Lower lobe of right lung (tissue), 2 donors: ENCODE results near the gene RFESD. TPM values are rescaled to one million over a fixed set of nuclear protein-coding genes. Genes with fewer than 3 reads are reported as not detected.
A peak's percentile ranks its signal among the peaks of the same experiment; 100 is the strongest.

Experiments used
- ATAC-seq, 2 donors: fragments of 200-7000 bp; cut with Tn5 transposase; one replicate each; pipeline ENCODE4 v1.9.1; 2020 to 2022; ENCODE audit warnings: mild to moderate bottlenecking in 2 of 2, moderate library complexity in 2 of 2
- DNase-seq: peaks from one replicate; pipeline ENCODE4 v3.0.0-alpha.2; 2020
- H3K27ac ChIP-seq: fragments of 200-600 bp; one replicate; pipeline ENCODE4 v1.8.0; 2022
- H3K27me3 ChIP-seq: fragments of 200-600 bp; one replicate; pipeline ENCODE4 v1.8.0; 2022; ENCODE audit warnings: low read depth
- H3K36me3 ChIP-seq: fragments of 200-600 bp; one replicate; pipeline ENCODE4 v1.8.0; 2022; ENCODE audit warnings: mild to moderate bottlenecking
- H3K4me1 ChIP-seq: fragments of 200-600 bp; one replicate; pipeline ENCODE4 v1.8.0; 2022
- H3K4me3 ChIP-seq: fragments of 200-600 bp; one replicate; pipeline ENCODE4 v1.8.0; 2022; ENCODE audit warnings: mild to moderate bottlenecking
- H3K9me3 ChIP-seq: fragments of 200-600 bp; one replicate; pipeline ENCODE4 v1.8.0; 2022
- intact Hi-C: fragments of 100-400 bp; cut with DNase I; formaldehyde crosslinking; loops from one replicate; pipeline ENCODE4 v1.11.0; 2022
- total RNA-seq: library from RNA; stranded (reverse); fragmentation: NEBNext Ultra II Directional; extraction: Animal tissue kit (Norgen Biotek cat#: 25700); gene quantifications from one replicate; pipeline ENCODE4 v1.2.1, GENCODE V29; 2021
- TF ChIP-seq, protein P1 (sequence below): fragments of 200-600 bp; IDR thresholded peaks from one replicate; pipeline ENCODE4 v1.8.0; 2022; ENCODE audit warnings: antibody characterized with exemption, mild to moderate bottlenecking
- donor health status: DM: no; HTN: yes; CAD: no; lungs with severe emphysema.

Gene RFESD
- total RNA-seq, 1 donor from 2014 or later: 1.7 TPM

GRCh38 chr5:95667678-95668077 is 21.1 kb downstream of the RFESD start:
- intact Hi-C loops: no loop called here

DNA sequence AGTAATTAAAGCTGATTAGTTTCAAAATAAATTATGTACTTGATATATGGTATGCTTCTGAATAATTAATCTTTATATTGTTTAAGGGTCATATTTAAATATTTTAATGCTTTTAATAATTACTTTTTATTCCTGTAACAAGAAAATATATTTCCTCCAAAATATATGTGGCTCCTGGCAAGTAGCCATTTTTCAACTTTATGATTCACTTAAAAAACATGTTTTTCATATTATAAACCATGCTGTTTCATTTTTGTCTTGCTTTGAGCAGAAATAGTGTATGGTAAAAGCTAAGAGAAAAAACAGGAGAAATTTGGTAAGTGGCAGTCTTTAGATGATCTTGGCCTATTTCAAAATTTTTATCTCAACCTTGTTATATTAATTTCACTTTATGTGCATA is 21.6 kb downstream of the RFESD start:
- Histone ChIP-seq H3K27ac (no peak overlapping the region), H3K4me3 (no peak overlapping the region), H3K9me3 (no peaks in the 10 kb centered on the region), H3K4me1 (peaks cover 8% of the 10 kb centered on the region), H3K27me3 (no peaks in the 10 kb centered on the region), H3K36me3 (no peaks in the 10 kb centered on the region)
- ATAC-seq (no peak), DNase-seq (no peak)
- intact Hi-C loops: no loop called here
- TF ChIP-seq, protein P1, sequence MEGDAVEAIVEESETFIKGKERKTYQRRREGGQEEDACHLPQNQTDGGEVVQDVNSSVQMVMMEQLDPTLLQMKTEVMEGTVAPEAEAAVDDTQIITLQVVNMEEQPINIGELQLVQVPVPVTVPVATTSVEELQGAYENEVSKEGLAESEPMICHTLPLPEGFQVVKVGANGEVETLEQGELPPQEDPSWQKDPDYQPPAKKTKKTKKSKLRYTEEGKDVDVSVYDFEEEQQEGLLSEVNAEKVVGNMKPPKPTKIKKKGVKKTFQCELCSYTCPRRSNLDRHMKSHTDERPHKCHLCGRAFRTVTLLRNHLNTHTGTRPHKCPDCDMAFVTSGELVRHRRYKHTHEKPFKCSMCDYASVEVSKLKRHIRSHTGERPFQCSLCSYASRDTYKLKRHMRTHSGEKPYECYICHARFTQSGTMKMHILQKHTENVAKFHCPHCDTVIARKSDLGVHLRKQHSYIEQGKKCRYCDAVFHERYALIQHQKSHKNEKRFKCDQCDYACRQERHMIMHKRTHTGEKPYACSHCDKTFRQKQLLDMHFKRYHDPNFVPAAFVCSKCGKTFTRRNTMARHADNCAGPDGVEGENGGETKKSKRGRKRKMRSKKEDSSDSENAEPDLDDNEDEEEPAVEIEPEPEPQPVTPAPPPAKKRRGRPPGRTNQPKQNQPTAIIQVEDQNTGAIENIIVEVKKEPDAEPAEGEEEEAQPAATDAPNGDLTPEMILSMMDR: no peak

More at GRCh38 chr5:95667678-95668077, 21.1 kb downstream of the RFESD start:
- no peak overlapping the region for H3K4me3 ChIP-seq
- no peak for DNase-seq
- TF ChIP-seq, protein P1: no peak
- H3K9me3 ChIP-seq: no peaks in the 10 kb centered on the region
- ATAC-seq: no peak
- no peaks in the 10 kb centered on the region for H3K27me3 ChIP-seq
- H3K27ac ChIP-seq: no peak overlapping the region
- no peaks in the 10 kb centered on the region for H3K36me3 ChIP-seq
- H3K4me1 ChIP-seq: peaks cover 8% of the 10 kb centered on the region

DNA sequence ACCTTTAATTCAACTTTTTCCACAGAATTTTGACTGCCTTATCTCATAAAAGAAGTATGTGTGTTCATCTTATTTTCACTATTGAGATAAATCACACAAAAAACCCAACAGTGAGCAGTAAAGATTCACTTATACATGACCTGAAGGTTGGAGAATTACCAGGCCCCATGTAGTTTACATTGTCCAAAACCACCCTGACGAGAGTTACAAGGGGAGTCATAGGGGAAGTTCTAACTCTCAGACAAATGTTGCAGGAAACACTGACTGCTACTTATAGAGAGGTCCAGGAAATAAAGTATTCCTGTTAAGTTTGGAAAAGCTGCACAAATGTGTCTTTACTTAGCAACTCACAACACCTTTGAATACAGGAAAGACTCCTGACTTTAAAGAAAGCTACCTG is 22.2 kb downstream of the RFESD start:
- no peaks in the 10 kb centered on the region for H3K27me3 ChIP-seq
- intact Hi-C loops: no loop called here
- ATAC-seq (no peak), DNase-seq (no peak)
- H3K4me3 ChIP-seq: no peak overlapping the region
- H3K9me3 ChIP-seq: no peaks in the 10 kb centered on the region
- TF ChIP-seq, protein P1: no peak
- peaks cover 8% of the 10 kb centered on the region for H3K4me1 ChIP-seq
- no peak overlapping the region for H3K27ac ChIP-seq
- no peaks in the 10 kb centered on the region for H3K36me3 ChIP-seq

DNA sequence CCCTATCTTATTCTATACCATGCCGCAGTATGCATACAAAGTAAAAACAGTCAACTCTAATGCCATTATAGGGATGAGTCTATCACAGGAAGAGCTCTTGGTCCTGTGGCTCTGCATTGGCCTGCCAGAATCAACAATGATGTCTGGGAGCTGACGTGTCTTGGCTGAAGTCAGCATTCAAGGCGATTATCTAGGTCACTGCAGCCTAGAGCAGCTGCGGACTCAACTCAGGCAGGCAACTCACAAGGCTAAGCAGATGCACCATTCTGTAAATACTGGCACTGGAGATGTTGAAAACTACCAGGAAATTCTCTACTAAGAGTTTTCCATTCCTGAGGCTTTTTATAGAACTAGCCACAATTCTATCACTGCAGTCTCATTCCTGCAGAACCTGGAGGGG is 23.0 kb downstream of the RFESD start:
- no peaks in the 10 kb centered on the region for H3K27me3 ChIP-seq
- no peaks in the 10 kb centered on the region for H3K36me3 ChIP-seq
- DNase-seq (no peak), ATAC-seq (peak; percentile 70 to 79)
- H3K4me3 ChIP-seq: no peak overlapping the region
- TF ChIP-seq, protein P1: no peak
- H3K27ac ChIP-seq: no peak overlapping the region
- H3K9me3 ChIP-seq: no peaks in the 10 kb centered on the region
- H3K4me1 ChIP-seq: peaks cover under 1% of the 10 kb centered on the region
- intact Hi-C loops: no loop called here

GRCh38 chr5:95669985-95670384 is 23.4 kb downstream of the RFESD start:
- Histone ChIP-seq H3K27ac (no peak overlapping the region), H3K36me3 (no peaks in the 10 kb centered on the region), H3K4me3 (no peak overlapping the region), H3K4me1 (no peaks in the 10 kb centered on the region), H3K27me3 (no peaks in the 10 kb centered on the region), H3K9me3 (no peaks in the 10 kb centered on the region)
- ATAC-seq (no peak), DNase-seq (no peak)
- intact Hi-C loops: no loop called here
- TF ChIP-seq, protein P1: no peak

DNA sequence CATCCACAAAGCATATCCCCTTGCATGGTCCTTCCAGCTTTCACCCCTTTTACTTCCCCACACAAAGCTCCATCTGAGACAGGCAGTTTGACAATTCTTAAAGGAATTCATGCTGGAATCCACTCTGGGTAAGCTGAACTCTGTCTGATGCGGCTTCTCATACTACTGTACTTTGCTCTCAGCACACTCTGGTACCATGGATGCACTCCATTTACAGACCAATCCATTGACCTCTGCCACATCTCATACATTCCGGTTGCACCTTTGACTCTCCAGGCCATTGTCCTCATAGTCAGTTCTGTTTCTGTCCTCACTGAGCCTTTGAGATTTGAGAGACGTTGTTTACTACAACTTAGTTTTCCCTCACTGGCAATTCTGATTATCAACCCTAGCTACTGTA is 24.0 kb downstream of the RFESD start:
- Histone ChIP-seq H3K27me3 (no peaks in the 10 kb centered on the region), H3K36me3 (no peaks in the 10 kb centered on the region), H3K4me1 (no peaks in the 10 kb centered on the region), H3K9me3 (no peaks in the 10 kb centered on the region), H3K27ac (no peak overlapping the region), H3K4me3 (no peak overlapping the region)
- intact Hi-C loops: no loop called here
- DNase-seq (no peak), ATAC-seq (no peak)
- TF ChIP-seq, protein P1: no peak
